Measurements from ENCODE around the gene NFU1. TPM values are rescaled to one million over a fixed set of nuclear protein-coding genes. Genes with fewer than 3 reads are reported as not detected.

NFU1 gene
- total and polyA plus RNA-seq, 2 experiments from 2014 or later, result 39.9 to 102 TPM

DNA sequence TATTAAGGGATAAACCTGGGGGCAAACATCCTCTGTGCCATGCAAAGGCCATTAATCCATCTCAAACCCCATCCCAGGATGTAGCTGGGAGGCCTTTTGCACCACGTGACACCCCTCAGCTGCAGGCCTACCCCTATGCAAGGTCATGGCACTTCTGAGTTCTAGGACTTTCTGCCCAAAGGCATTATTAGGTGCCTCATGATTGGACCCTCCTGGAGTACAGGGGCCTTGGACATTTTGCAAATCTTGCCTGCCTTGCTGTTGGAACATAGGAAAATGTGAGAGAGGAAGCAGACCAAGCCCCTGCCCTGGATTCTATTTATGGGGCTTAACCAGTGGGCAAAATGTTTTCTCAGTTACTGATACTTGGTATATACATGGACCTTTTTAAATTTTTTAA is 44.2 kb upstream of the NFU1 start:
- Histone ChIP-seq H3K79me2 (replicated peaks; ENCODE audit: insufficient read depth) (no peaks in the 10 kb centered on the region), H2AFZ (no peak overlapping the region), H3K4me1 (ENCODE audit: insufficient read depth) (no peaks in the 10 kb centered on the region), H3K36me3 (ENCODE audit: insufficient read depth) (no peaks in the 10 kb centered on the region), H3K27me3 (ENCODE audit: insufficient read depth) (no peaks in the 10 kb centered on the region), H3F3A (replicated peaks; ENCODE audit: low read depth) (no peaks in the 10 kb centered on the region), H3K4me3 (no peak overlapping the region), H3K4me2 (no peak overlapping the region), H3K27ac (ENCODE audit: low read depth) (no peak overlapping the region), H3K9me2 (ENCODE audit: insufficient read depth) (no peaks in the 10 kb centered on the region), H4K20me1 (replicated peaks; ENCODE audit: insufficient read depth) (no peaks in the 10 kb centered on the region)
- Mint-ChIP-seq H3K27me3 (ENCODE audit: insufficient read depth, low read depth, poor library complexity) (no peaks in the 10 kb centered on the region), H3K9me3 (no peaks in the 10 kb centered on the region), H3K4me1 (peaks cover 8% of the 10 kb centered on the region), H3K36me3 (ENCODE audit: low read depth) (no peaks in the 10 kb centered on the region), H3K27ac (no peak overlapping the region), H3K4me3 (no peak overlapping the region)
- TF ChIP-seq POLR2AphosphoS5 (IDR thresholded peaks at IDR 0.05; ENCODE audit: low read depth), result no peak
- TF ChIP-seq ETS1 (IDR thresholded peaks at IDR 0.05), result no peak
- TF ChIP-seq ZNF331 (CRISPR knock-in tag; IDR thresholded peaks at IDR 0.05; ENCODE audit: low read depth), result no peak
- TF ChIP-seq ZNF114 (CRISPR knock-in tag; IDR thresholded peaks at IDR 0.05), result no peak
- no peak for TF ChIP-seq CREB1 (CRISPR knock-in tag; IDR thresholded peaks at IDR 0.05; ENCODE audit: low read depth)
- TF ChIP-seq EZH2phosphoT487 (IDR thresholded peaks at IDR 0.05; ENCODE audit: unreplicated experiment), result no peak
- TF ChIP-seq, protein P1, sequence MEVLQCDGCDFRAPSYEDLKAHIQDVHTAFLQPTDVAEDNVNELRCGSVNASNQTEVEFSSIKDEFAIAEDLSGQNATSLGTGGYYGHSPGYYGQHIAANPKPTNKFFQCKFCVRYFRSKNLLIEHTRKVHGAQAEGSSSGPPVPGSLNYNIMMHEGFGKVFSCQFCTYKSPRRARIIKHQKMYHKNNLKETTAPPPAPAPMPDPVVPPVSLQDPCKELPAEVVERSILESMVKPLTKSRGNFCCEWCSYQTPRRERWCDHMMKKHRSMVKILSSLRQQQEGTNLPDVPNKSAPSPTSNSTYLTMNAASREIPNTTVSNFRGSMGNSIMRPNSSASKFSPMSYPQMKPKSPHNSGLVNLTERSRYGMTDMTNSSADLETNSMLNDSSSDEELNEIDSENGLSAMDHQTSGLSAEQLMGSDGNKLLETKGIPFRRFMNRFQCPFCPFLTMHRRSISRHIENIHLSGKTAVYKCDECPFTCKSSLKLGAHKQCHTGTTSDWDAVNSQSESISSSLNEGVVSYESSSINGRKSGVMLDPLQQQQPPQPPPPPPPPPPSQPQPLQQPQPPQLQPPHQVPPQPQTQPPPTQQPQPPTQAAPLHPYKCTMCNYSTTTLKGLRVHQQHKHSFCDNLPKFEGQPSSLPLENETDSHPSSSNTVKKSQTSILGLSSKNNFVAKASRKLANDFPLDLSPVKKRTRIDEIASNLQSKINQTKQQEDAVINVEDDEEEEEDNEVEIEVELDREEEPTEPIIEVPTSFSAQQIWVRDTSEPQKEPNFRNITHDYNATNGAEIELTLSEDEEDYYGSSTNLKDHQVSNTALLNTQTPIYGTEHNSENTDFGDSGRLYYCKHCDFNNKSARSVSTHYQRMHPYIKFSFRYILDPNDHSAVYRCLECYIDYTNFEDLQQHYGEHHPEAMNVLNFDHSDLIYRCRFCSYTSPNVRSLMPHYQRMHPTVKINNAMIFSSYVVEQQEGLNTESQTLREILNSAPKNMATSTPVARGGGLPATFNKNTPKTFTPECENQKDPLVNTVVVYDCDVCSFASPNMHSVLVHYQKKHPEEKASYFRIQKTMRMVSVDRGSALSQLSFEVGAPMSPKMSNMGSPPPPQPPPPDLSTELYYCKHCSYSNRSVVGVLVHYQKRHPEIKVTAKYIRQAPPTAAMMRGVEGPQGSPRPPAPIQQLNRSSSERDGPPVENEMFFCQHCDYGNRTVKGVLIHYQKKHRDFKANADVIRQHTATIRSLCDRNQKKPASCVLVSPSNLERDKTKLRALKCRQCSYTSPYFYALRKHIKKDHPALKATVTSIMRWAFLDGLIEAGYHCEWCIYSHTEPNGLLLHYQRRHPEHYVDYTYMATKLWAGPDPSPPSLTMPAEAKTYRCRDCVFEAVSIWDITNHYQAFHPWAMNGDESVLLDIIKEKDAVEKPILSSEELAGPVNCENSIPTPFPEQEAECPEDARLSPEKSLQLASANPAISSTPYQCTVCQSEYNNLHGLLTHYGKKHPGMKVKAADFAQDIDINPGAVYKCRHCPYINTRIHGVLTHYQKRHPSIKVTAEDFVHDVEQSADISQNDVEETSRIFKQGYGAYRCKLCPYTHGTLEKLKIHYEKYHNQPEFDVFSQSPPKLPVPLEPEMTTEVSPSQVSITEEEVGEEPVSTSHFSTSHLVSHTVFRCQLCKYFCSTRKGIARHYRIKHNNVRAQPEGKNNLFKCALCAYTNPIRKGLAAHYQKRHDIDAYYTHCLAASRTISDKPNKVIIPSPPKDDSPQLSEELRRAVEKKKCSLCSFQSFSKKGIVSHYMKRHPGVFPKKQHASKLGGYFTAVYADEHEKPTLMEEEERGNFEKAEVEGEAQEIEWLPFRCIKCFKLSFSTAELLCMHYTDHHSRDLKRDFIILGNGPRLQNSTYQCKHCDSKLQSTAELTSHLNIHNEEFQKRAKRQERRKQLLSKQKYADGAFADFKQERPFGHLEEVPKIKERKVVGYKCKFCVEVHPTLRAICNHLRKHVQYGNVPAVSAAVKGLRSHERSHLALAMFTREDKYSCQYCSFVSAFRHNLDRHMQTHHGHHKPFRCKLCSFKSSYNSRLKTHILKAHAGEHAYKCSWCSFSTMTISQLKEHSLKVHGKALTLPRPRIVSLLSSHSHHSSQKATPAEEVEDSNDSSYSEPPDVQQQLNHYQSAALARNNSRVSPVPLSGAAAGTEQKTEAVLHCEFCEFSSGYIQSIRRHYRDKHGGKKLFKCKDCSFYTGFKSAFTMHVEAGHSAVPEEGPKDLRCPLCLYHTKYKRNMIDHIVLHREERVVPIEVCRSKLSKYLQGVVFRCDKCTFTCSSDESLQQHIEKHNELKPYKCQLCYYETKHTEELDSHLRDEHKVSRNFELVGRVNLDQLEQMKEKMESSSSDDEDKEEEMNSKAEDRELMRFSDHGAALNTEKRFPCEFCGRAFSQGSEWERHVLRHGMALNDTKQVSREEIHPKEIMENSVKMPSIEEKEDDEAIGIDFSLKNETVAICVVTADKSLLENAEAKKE (CRISPR knock-in tag; IDR thresholded peaks at IDR 0.05), result no peak
- no peak for TF ChIP-seq NANOG (IDR thresholded peaks at IDR 0.05; ENCODE audit: borderline replicate concordance)
- TF ChIP-seq, protein P2, sequence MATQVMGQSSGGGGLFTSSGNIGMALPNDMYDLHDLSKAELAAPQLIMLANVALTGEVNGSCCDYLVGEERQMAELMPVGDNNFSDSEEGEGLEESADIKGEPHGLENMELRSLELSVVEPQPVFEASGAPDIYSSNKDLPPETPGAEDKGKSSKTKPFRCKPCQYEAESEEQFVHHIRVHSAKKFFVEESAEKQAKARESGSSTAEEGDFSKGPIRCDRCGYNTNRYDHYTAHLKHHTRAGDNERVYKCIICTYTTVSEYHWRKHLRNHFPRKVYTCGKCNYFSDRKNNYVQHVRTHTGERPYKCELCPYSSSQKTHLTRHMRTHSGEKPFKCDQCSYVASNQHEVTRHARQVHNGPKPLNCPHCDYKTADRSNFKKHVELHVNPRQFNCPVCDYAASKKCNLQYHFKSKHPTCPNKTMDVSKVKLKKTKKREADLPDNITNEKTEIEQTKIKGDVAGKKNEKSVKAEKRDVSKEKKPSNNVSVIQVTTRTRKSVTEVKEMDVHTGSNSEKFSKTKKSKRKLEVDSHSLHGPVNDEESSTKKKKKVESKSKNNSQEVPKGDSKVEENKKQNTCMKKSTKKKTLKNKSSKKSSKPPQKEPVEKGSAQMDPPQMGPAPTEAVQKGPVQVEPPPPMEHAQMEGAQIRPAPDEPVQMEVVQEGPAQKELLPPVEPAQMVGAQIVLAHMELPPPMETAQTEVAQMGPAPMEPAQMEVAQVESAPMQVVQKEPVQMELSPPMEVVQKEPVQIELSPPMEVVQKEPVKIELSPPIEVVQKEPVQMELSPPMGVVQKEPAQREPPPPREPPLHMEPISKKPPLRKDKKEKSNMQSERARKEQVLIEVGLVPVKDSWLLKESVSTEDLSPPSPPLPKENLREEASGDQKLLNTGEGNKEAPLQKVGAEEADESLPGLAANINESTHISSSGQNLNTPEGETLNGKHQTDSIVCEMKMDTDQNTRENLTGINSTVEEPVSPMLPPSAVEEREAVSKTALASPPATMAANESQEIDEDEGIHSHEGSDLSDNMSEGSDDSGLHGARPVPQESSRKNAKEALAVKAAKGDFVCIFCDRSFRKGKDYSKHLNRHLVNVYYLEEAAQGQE (IDR thresholded peaks at IDR 0.05; ENCODE audit: unreplicated experiment), result no peak
- TF ChIP-seq STAT1 (IDR thresholded peaks at IDR 0.05; ENCODE audit: unreplicated experiment), result no peak
- TF ChIP-seq EZH2 (IDR thresholded peaks at IDR 0.05; ENCODE audit: low read depth, unreplicated experiment), result no peak
- no peak for TF ChIP-seq CTCF (conservative IDR thresholded peaks at IDR 0.05; ENCODE audit: low read depth in 2 of 2)
- TF ChIP-seq JUNB (IDR thresholded peaks at IDR 0.05; ENCODE audit: unreplicated experiment), result no peak
- ATAC-seq, result no peak
- no peak for DNase-seq (ENCODE audit: low spot score)

All from GM23338 (cell line).